ENCODE measurements around the gene ADPRM. TPM values are rescaled to one million over a fixed set of nuclear protein-coding genes. Genes with fewer than 3 reads are reported as not detected.

Gene ADPRM
- total RNA-seq, 1 experiment from 2014 or later = 7.4 TPM

DNA sequence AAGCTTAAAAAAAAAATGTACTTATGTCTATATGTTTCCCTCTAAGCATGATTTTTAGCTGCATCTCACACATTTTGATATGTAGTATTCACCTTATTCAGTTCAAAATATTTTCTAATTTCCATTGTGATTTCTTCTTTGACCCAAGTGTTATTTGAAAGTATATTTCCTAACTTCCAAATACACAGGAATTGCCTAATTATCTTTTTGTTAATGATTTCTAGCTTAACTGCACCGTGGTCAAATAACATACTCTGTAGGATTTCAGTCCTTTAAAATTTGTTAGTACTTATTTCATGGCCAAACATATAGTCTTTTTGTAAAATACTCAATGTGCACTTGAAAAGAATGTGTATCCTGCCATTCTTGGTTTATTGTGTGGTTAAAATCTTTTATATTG is 21.2 kb downstream of the ADPRM start (continued):
- no peak for TF ChIP-seq JUN (CRISPR knock-in tag; IDR thresholded peaks at IDR 0.05)

DNA sequence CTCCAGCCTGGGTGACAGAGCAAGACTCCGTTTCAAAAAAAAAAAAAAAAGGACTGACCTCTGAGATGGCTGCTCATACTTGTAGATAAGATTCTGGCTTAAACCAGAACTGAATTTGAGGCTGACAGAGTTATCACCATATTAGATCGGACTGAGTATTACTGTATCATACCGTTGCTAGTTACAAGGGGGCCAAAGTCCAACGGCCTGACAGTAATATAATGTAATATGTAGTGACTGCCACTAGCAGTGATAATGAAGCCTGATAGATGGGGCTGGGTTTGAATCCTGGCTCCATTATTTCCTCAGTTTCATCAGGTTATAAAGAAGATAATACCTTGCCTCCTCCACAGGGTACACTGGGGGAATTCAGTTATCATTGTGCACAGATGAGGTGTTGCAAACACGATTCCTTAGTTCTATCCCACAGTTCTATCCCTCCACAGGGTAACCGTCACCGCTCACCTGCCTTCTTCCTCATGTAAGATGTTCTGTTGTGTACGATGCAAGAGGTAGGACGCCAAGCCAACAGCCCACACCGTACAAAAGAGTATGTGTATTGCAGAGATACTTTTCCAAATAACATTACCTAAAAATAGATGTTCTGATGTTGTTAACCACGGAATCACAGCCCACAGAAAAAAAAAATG is 27.3 kb downstream of the ADPRM start:
- DNase-seq (ENCODE audit: low spot score) (no peak), ATAC-seq (no peak)
- Mint-ChIP-seq H3K27me3 (ENCODE audit: low read depth) (no peaks in the 10 kb centered on the region), H3K9me3 (no peaks in the 10 kb centered on the region), H3K27ac (no peak overlapping the region), H3K4me3 (no peak overlapping the region), H3K36me3 (peaks cover 2% of the 10 kb centered on the region; the same call in 1 of the 2 replicates), H3K4me1 (no peaks in the 10 kb centered on the region)
- ChIA-PET POLR2A (no interaction called here), CTCF (no interaction called here)
- TF ChIP-seq, protein P1, sequence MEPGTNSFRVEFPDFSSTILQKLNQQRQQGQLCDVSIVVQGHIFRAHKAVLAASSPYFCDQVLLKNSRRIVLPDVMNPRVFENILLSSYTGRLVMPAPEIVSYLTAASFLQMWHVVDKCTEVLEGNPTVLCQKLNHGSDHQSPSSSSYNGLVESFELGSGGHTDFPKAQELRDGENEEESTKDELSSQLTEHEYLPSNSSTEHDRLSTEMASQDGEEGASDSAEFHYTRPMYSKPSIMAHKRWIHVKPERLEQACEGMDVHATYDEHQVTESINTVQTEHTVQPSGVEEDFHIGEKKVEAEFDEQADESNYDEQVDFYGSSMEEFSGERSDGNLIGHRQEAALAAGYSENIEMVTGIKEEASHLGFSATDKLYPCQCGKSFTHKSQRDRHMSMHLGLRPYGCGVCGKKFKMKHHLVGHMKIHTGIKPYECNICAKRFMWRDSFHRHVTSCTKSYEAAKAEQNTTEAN (CRISPR knock-in tag; IDR thresholded peaks at IDR 0.05) = no peak
- TF ChIP-seq ZNF396 (CRISPR knock-in tag; IDR thresholded peaks at IDR 0.05; ENCODE audit: borderline replicate concordance) = no peak
- TF ChIP-seq IRF2 (CRISPR knock-in tag; IDR thresholded peaks at IDR 0.05; ENCODE audit: borderline replicate concordance, low read depth) = no peak
- TF ChIP-seq, protein P2, sequence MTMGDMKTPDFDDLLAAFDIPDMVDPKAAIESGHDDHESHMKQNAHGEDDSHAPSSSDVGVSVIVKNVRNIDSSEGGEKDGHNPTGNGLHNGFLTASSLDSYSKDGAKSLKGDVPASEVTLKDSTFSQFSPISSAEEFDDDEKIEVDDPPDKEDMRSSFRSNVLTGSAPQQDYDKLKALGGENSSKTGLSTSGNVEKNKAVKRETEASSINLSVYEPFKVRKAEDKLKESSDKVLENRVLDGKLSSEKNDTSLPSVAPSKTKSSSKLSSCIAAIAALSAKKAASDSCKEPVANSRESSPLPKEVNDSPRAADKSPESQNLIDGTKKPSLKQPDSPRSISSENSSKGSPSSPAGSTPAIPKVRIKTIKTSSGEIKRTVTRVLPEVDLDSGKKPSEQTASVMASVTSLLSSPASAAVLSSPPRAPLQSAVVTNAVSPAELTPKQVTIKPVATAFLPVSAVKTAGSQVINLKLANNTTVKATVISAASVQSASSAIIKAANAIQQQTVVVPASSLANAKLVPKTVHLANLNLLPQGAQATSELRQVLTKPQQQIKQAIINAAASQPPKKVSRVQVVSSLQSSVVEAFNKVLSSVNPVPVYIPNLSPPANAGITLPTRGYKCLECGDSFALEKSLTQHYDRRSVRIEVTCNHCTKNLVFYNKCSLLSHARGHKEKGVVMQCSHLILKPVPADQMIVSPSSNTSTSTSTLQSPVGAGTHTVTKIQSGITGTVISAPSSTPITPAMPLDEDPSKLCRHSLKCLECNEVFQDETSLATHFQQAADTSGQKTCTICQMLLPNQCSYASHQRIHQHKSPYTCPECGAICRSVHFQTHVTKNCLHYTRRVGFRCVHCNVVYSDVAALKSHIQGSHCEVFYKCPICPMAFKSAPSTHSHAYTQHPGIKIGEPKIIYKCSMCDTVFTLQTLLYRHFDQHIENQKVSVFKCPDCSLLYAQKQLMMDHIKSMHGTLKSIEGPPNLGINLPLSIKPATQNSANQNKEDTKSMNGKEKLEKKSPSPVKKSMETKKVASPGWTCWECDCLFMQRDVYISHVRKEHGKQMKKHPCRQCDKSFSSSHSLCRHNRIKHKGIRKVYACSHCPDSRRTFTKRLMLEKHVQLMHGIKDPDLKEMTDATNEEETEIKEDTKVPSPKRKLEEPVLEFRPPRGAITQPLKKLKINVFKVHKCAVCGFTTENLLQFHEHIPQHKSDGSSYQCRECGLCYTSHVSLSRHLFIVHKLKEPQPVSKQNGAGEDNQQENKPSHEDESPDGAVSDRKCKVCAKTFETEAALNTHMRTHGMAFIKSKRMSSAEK (CRISPR knock-in tag; IDR thresholded peaks at IDR 0.05; ENCODE audit: borderline replicate concordance) = no peak
- TF ChIP-seq, protein P3, sequence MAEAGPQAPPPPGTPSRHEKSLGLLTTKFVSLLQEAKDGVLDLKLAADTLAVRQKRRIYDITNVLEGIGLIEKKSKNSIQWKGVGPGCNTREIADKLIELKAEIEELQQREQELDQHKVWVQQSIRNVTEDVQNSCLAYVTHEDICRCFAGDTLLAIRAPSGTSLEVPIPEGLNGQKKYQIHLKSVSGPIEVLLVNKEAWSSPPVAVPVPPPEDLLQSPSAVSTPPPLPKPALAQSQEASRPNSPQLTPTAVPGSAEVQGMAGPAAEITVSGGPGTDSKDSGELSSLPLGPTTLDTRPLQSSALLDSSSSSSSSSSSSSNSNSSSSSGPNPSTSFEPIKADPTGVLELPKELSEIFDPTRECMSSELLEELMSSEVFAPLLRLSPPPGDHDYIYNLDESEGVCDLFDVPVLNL (CRISPR knock-in tag; IDR thresholded peaks at IDR 0.05; ENCODE audit: borderline replicate concordance, low read depth) = no peak
- TF ChIP-seq CREB1 (CRISPR knock-in tag; IDR thresholded peaks at IDR 0.05) = no peak
- no peak for TF ChIP-seq CBFB (CRISPR knock-in tag; IDR thresholded peaks at IDR 0.05; ENCODE audit: low read depth)
- TF ChIP-seq, protein P4, sequence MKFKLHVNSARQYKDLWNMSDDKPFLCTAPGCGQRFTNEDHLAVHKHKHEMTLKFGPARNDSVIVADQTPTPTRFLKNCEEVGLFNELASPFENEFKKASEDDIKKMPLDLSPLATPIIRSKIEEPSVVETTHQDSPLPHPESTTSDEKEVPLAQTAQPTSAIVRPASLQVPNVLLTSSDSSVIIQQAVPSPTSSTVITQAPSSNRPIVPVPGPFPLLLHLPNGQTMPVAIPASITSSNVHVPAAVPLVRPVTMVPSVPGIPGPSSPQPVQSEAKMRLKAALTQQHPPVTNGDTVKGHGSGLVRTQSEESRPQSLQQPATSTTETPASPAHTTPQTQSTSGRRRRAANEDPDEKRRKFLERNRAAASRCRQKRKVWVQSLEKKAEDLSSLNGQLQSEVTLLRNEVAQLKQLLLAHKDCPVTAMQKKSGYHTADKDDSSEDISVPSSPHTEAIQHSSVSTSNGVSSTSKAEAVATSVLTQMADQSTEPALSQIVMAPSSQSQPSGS (CRISPR knock-in tag; IDR thresholded peaks at IDR 0.05; ENCODE audit: borderline replicate concordance, low read depth) = no peak
- TF ChIP-seq TEAD4 (CRISPR knock-in tag; IDR thresholded peaks at IDR 0.05) = no peak
- TF ChIP-seq ZNF416 (CRISPR knock-in tag; IDR thresholded peaks at IDR 0.05) = no peak
- TF ChIP-seq, protein P5, sequence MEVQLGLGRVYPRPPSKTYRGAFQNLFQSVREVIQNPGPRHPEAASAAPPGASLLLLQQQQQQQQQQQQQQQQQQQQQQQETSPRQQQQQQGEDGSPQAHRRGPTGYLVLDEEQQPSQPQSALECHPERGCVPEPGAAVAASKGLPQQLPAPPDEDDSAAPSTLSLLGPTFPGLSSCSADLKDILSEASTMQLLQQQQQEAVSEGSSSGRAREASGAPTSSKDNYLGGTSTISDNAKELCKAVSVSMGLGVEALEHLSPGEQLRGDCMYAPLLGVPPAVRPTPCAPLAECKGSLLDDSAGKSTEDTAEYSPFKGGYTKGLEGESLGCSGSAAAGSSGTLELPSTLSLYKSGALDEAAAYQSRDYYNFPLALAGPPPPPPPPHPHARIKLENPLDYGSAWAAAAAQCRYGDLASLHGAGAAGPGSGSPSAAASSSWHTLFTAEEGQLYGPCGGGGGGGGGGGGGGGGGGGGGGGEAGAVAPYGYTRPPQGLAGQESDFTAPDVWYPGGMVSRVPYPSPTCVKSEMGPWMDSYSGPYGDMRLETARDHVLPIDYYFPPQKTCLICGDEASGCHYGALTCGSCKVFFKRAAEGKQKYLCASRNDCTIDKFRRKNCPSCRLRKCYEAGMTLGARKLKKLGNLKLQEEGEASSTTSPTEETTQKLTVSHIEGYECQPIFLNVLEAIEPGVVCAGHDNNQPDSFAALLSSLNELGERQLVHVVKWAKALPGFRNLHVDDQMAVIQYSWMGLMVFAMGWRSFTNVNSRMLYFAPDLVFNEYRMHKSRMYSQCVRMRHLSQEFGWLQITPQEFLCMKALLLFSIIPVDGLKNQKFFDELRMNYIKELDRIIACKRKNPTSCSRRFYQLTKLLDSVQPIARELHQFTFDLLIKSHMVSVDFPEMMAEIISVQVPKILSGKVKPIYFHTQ (CRISPR knock-in tag; IDR thresholded peaks at IDR 0.05) = no peak
- TF ChIP-seq ZNF671 (CRISPR knock-in tag; IDR thresholded peaks at IDR 0.05) = no peak
- TF ChIP-seq, protein P6, sequence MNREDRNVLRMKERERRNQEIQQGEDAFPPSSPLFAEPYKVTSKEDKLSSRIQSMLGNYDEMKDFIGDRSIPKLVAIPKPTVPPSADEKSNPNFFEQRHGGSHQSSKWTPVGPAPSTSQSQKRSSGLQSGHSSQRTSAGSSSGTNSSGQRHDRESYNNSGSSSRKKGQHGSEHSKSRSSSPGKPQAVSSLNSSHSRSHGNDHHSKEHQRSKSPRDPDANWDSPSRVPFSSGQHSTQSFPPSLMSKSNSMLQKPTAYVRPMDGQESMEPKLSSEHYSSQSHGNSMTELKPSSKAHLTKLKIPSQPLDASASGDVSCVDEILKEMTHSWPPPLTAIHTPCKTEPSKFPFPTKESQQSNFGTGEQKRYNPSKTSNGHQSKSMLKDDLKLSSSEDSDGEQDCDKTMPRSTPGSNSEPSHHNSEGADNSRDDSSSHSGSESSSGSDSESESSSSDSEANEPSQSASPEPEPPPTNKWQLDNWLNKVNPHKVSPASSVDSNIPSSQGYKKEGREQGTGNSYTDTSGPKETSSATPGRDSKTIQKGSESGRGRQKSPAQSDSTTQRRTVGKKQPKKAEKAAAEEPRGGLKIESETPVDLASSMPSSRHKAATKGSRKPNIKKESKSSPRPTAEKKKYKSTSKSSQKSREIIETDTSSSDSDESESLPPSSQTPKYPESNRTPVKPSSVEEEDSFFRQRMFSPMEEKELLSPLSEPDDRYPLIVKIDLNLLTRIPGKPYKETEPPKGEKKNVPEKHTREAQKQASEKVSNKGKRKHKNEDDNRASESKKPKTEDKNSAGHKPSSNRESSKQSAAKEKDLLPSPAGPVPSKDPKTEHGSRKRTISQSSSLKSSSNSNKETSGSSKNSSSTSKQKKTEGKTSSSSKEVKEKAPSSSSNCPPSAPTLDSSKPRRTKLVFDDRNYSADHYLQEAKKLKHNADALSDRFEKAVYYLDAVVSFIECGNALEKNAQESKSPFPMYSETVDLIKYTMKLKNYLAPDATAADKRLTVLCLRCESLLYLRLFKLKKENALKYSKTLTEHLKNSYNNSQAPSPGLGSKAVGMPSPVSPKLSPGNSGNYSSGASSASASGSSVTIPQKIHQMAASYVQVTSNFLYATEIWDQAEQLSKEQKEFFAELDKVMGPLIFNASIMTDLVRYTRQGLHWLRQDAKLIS (CRISPR knock-in tag; IDR thresholded peaks at IDR 0.05; ENCODE audit: borderline replicate concordance) = no peak
- TF ChIP-seq NR1H2 (CRISPR knock-in tag; IDR thresholded peaks at IDR 0.05) = no peak
- TF ChIP-seq SP1 (CRISPR knock-in tag; conservative IDR thresholded peaks at IDR 0.05) = no peak
- TF ChIP-seq GTF2I (CRISPR knock-in tag; conservative IDR thresholded peaks at IDR 0.05) = no peak
- no peak for TF ChIP-seq ELF4 (CRISPR knock-in tag; IDR thresholded peaks at IDR 0.05; ENCODE audit: low read depth)
- TF ChIP-seq, protein P7, sequence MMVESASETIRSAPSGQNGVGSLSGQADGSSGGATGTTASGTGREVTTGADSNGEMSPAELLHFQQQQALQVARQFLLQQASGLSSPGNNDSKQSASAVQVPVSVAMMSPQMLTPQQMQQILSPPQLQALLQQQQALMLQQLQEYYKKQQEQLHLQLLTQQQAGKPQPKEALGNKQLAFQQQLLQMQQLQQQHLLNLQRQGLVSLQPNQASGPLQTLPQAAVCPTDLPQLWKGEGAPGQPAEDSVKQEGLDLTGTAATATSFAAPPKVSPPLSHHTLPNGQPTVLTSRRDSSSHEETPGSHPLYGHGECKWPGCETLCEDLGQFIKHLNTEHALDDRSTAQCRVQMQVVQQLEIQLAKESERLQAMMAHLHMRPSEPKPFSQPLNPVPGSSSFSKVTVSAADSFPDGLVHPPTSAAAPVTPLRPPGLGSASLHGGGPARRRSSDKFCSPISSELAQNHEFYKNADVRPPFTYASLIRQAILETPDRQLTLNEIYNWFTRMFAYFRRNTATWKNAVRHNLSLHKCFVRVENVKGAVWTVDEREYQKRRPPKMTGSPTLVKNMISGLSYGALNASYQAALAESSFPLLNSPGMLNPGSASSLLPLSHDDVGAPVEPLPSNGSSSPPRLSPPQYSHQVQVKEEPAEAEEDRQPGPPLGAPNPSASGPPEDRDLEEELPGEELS (CRISPR knock-in tag; IDR thresholded peaks at IDR 0.05) = no peak

Data from WTC11 (cell line).